ENCODE measurements around the gene DNAH14. TPM values are rescaled to one million over a fixed set of nuclear protein-coding genes. Genes with fewer than 3 reads are reported as not detected.

DNAH14 gene
- polyA plus RNA-seq, 1 donor (not counting 4 experiments of a cell fraction or from before 2014, with no cell fraction given) = 6.4 TPM

DNA sequence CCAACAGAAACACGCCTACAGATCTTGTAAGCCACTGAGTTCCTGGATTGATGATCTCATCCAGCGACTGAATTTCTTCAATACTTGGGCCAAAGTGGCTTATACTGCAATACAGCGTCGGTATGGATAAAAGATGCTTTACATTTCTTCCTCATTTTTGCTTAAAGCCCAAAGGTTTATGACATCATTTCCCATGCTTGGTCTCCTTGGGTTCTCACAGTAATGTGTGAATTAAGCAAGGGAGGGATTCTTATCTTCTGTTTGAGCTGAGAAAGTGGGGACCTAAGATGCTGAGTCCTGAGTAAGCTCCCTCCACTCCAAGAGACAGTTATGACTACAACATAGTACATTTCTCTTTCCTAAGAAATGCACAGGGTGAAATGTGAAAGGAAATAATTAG lies 458.9 kb downstream of the DNAH14 start:
- Histone ChIP-seq H3K27ac (ENCODE audit: control insufficient read depth, insufficient read depth, low read length) (no peak overlapping the region), H3K9me3 (ENCODE audit: control insufficient read depth, low read depth, low read length) (no peaks in the 10 kb centered on the region), H3K79me2 (ENCODE audit: control insufficient read depth, insufficient read depth, low read length) (no peaks in the 10 kb centered on the region), H4K20me1 (ENCODE audit: control insufficient read depth, extremely low read depth, insufficient read depth, low read length) (no peaks in the 10 kb centered on the region), H3K4me2 (ENCODE audit: control insufficient read depth, extremely low read depth, insufficient read depth, low read depth, low read length) (no peak overlapping the region), H2AFZ (ENCODE audit: control insufficient read depth, low read length) (no peak overlapping the region), H3K27me3 (ENCODE audit: control insufficient read depth, extremely low read depth, insufficient read depth, low read length) (no peaks in the 10 kb centered on the region), H3K4me1 (ENCODE audit: control insufficient read depth, extremely low read depth, insufficient read depth, low read length) (no peaks in the 10 kb centered on the region), H3K4me3 (ENCODE audit: control insufficient read depth in 2 of 3, extremely low read depth in 1 of 3, insufficient read depth in 2 of 3, low read depth in 1 of 3, low read length in 3 of 3) (no peak overlapping the region), H3K9me1 (ENCODE audit: control insufficient read depth, extremely low read depth, insufficient read depth, low read length) (no peaks in the 10 kb centered on the region), H3K9ac (ENCODE audit: control insufficient read depth, extremely low read depth, insufficient read depth, low read length) (no peak overlapping the region), H3K36me3 (ENCODE audit: control insufficient read depth in 2 of 2, extremely low read depth in 1 of 2, insufficient read depth in 2 of 2, low read length in 2 of 2) (no peaks in the 10 kb centered on the region)
- dilution Hi-C loops (cut with MboI; ENCODE audit: extremely low pct_ligation_motif_present, low sequenced_read_pairs) = no loop called here
- TF ChIP-seq EZH2 (IDR thresholded peaks at IDR 0.05; ENCODE audit: low read length) = no peak
- TF ChIP-seq, protein P1, sequence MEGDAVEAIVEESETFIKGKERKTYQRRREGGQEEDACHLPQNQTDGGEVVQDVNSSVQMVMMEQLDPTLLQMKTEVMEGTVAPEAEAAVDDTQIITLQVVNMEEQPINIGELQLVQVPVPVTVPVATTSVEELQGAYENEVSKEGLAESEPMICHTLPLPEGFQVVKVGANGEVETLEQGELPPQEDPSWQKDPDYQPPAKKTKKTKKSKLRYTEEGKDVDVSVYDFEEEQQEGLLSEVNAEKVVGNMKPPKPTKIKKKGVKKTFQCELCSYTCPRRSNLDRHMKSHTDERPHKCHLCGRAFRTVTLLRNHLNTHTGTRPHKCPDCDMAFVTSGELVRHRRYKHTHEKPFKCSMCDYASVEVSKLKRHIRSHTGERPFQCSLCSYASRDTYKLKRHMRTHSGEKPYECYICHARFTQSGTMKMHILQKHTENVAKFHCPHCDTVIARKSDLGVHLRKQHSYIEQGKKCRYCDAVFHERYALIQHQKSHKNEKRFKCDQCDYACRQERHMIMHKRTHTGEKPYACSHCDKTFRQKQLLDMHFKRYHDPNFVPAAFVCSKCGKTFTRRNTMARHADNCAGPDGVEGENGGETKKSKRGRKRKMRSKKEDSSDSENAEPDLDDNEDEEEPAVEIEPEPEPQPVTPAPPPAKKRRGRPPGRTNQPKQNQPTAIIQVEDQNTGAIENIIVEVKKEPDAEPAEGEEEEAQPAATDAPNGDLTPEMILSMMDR (optimal IDR thresholded peaks at IDR 0.05 in 1 of 3, IDR thresholded peaks at IDR 0.05 in 1 of 3, conservative IDR thresholded peaks at IDR 0.05 in 1 of 3; ENCODE audit: extremely low read depth in 1 of 3, insufficient read depth in 2 of 3, low read length in 3 of 3) = no peak
- DNase-seq (ENCODE audit: low read depth, low spot score) (no peak), FAIRE-seq (no peak)

DNA sequence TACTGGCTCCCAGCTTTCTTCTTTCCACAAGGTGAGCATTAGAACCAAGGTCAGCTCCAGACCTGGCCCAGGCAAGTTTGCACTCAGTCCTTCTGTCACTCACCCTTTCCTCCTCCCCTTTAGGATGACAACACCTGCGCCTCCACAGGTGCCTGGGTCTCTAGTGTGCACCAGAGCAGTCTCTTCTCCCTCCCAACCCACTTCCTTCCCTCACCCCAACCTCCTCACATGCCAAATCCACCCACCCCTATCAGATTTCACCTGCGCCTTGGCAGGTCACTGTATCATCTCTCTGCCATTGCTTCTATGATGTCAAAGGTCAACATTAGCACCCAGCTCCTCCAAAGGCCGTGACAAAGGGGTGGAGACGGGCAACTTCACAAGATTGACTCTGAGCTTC lies 460.4 kb downstream of the DNAH14 start:
- no peaks in the 10 kb centered on the region for H3K27me3 ChIP-seq (ENCODE audit: control insufficient read depth, extremely low read depth, insufficient read depth, low read length)
- H3K36me3 ChIP-seq (ENCODE audit: control insufficient read depth in 2 of 2, extremely low read depth in 1 of 2, insufficient read depth in 2 of 2, low read length in 2 of 2) = no peaks in the 10 kb centered on the region
- FAIRE-seq = no peak
- no peak overlapping the region for H3K9ac ChIP-seq (ENCODE audit: control insufficient read depth, extremely low read depth, insufficient read depth, low read length)
- H3K27ac ChIP-seq (ENCODE audit: control insufficient read depth, insufficient read depth, low read length) = no peak overlapping the region
- no peaks in the 10 kb centered on the region for H3K4me1 ChIP-seq (ENCODE audit: control insufficient read depth, extremely low read depth, insufficient read depth, low read length)
- H3K79me2 ChIP-seq (ENCODE audit: control insufficient read depth, insufficient read depth, low read length) = no peaks in the 10 kb centered on the region
- DNase-seq (ENCODE audit: low read depth, low spot score) = no peak
- no peak for TF ChIP-seq EZH2 (IDR thresholded peaks at IDR 0.05; ENCODE audit: low read length)
- TF ChIP-seq, protein P1 (optimal IDR thresholded peaks at IDR 0.05 in 1 of 3, IDR thresholded peaks at IDR 0.05 in 1 of 3, conservative IDR thresholded peaks at IDR 0.05 in 1 of 3; ENCODE audit: extremely low read depth in 1 of 3, insufficient read depth in 2 of 3, low read length in 3 of 3) = no peak
- no peaks in the 10 kb centered on the region for H3K9me1 ChIP-seq (ENCODE audit: control insufficient read depth, extremely low read depth, insufficient read depth, low read length)
- H3K4me3 ChIP-seq (ENCODE audit: control insufficient read depth in 2 of 3, extremely low read depth in 1 of 3, insufficient read depth in 2 of 3, low read depth in 1 of 3, low read length in 3 of 3) = no peak overlapping the region
- H3K9me3 ChIP-seq (ENCODE audit: control insufficient read depth, low read depth, low read length) = no peaks in the 10 kb centered on the region
- H3K4me2 ChIP-seq (ENCODE audit: control insufficient read depth, extremely low read depth, insufficient read depth, low read depth, low read length) = no peak overlapping the region
- dilution Hi-C loops (cut with MboI; ENCODE audit: extremely low pct_ligation_motif_present, low sequenced_read_pairs) = no loop called here
- no peak overlapping the region for H2AFZ ChIP-seq (ENCODE audit: control insufficient read depth, low read length)
- H4K20me1 ChIP-seq (ENCODE audit: control insufficient read depth, extremely low read depth, insufficient read depth, low read length) = no peaks in the 10 kb centered on the region
